HepG2 (cell line): ENCODE data around the gene LCA5. TPM values are rescaled to one million over a fixed set of nuclear protein-coding genes. Genes with fewer than 3 reads are reported as not detected.

ENCODE experiments used
- ATM ChIP-seq: fragments of 450-650 bp; IDR thresholded peaks from 2 replicates; pipeline ENCODE4 v1.7.1; 2017; ENCODE audit warnings: mild to moderate bottlenecking, borderline replicate concordance
- BCL3 ChIP-seq: sonication (generic); formaldehyde crosslinking; IDR thresholded peaks from 2 replicates; pipeline ENCODE4 v1.5.1; 2020; ENCODE audit warnings: mild to moderate bottlenecking, missing genetic modification reagents, moderate library complexity
- CREM ChIP-seq, 2 experiments: sonication (generic) in 1 of 2; formaldehyde crosslinking in 1 of 2; IDR thresholded peaks; 2 replicates each; pipeline versions ENCODE4 v1.4.0 to v1.6.1; 2016 to 2020; ENCODE audit warnings: antibody characterized with exemption in 1 of 2, mild to moderate bottlenecking in 1 of 2, missing genetic modification reagents in 1 of 2
- ELF3 ChIP-seq: IDR thresholded peaks from 2 replicates; pipeline ENCODE4 v1.6.1; 2016; ENCODE audit warnings: missing genetic modification reagents, missing compliant biosample characterization
- GABPA ChIP-seq, 2 experiments: IDR thresholded peaks; 2 replicates each; pipeline ENCODE4 v1.6.1; 2011 to 2016; ENCODE audit warnings: low read depth in 2 of 2, low read length in 1 of 2, missing biosample characterization in 1 of 2, missing genetic modification characterization in 1 of 2
- GATAD1 ChIP-seq: IDR thresholded peaks from 2 replicates; pipeline ENCODE4 v1.6.1; 2016; ENCODE audit warnings: missing genetic modification reagents, missing compliant biosample characterization
- HNRNPK ChIP-seq: fragments of 200-400 bp; formaldehyde crosslinking; IDR thresholded peaks from 2 replicates; pipeline ENCODE4 v1.6.1; 2018; ENCODE audit warnings: low read length, low read depth, moderate library complexity, mild to moderate bottlenecking; ENCODE audit not compliant: poor library complexity, severe bottlenecking
- JUN ChIP-seq: sonication (generic); formaldehyde crosslinking; IDR thresholded peaks from 2 replicates; pipeline ENCODE4 v1.4.0; 2020; ENCODE audit warnings: mild to moderate bottlenecking, missing genetic modification reagents
- JUNB ChIP-seq: sonication (generic); formaldehyde crosslinking; IDR thresholded peaks from 2 replicates; pipeline ENCODE4 v1.8.0; 2022; ENCODE audit warnings: missing genetic modification reagents, mild to moderate bottlenecking, borderline replicate concordance
- MAFK ChIP-seq, 2 experiments: IDR thresholded peaks in 1 of 2; conservative IDR thresholded peaks in 1 of 2; 2 replicates each; pipeline ENCODE4 v1.6.1; 2011; ENCODE audit warnings: improper control_type of control experiment in 2 of 2, low read length in 2 of 2
- PPARG ChIP-seq: conservative IDR thresholded peaks from 2 replicates; pipeline ENCODE4 v1.6.1; 2016; ENCODE audit warnings: missing biosample characterization, missing genetic modification reagents
- SCMH1 ChIP-seq: sonication (generic); formaldehyde crosslinking; IDR thresholded peaks from 2 replicates; pipeline ENCODE4 v1.9.0; 2021; ENCODE audit warnings: missing genetic modification reagents, mild to moderate bottlenecking, borderline replicate concordance
- ZBTB1 ChIP-seq: sonication (generic); formaldehyde crosslinking; IDR thresholded peaks from 2 replicates; pipeline ENCODE4 v1.4.0; 2020; ENCODE audit warnings: missing genetic modification reagents, borderline replicate concordance
- ZMYM3 ChIP-seq: sonication (generic); formaldehyde crosslinking; IDR thresholded peaks from 2 replicates; pipeline ENCODE4 v1.5.1; 2020; ENCODE audit warnings: mild to moderate bottlenecking, missing genetic modification reagents
- ZNF33A ChIP-seq: sonication (generic); formaldehyde crosslinking; IDR thresholded peaks from 2 replicates; pipeline ENCODE4 v1.5.1; 2020; ENCODE audit warnings: missing genetic modification reagents, mild to moderate bottlenecking, moderate library complexity, borderline replicate concordance
- polyA plus RNA-seq, 8 experiments: library from polyadenylated mRNA; depleted of rRNA in 3 of 8; stranded (reverse) in 7 of 8; unstranded in 1 of 8; fragments of >200 nt; fragmentation: Illumina TruSeq in 4 of 8; extraction: Trizol in 4 of 8; gene quantifications; 2 replicates each; pipeline versions ENCODE4 v1.2.1 to v1.2.3, GENCODE V29; 2011 to 2016; ENCODE audit warnings: low read depth in 4 of 8, missing spikeins in 1 of 8, mixed read lengths in 1 of 8; ENCODE audit not compliant: insufficient read depth in 1 of 8
- total RNA-seq, 5 experiments: library from RNA; depleted of rRNA; stranded (reverse); fragments of >200 nt; fragmentation: Illumina TruSeq; extraction: Trizol; gene quantifications; 2 replicates each; pipeline ENCODE4 v1.2.3, GENCODE V29; 2016; ENCODE audit warnings: low read depth in 1 of 5
- TF ChIP-seq, protein P1 (sequence below): sonication (generic); formaldehyde crosslinking; IDR thresholded peaks from 2 replicates; pipeline ENCODE4 v1.4.0; 2020; ENCODE audit warnings: mild to moderate bottlenecking, missing genetic modification reagents
- TF ChIP-seq, protein P2 (sequence below): sonication (generic); formaldehyde crosslinking; IDR thresholded peaks from 2 replicates; pipeline ENCODE4 v1.8.1; 2023; ENCODE audit warnings: mild to moderate bottlenecking, missing genetic modification reagents
- TF ChIP-seq, protein P3 (sequence below): IDR thresholded peaks from 2 replicates; pipeline ENCODE4 v1.6.1; 2018; ENCODE audit warnings: missing genetic modification reagents, mild to moderate bottlenecking, missing compliant biosample characterization
- TF ChIP-seq, protein P4 (sequence below): IDR thresholded peaks from 2 replicates; pipeline ENCODE4 v1.6.1; 2016; ENCODE audit warnings: missing compliant biosample characterization, missing genetic modification reagents, borderline replicate concordance

Gene LCA5
- total and polyA plus RNA-seq, 2 of the 13 experiments (the other 11 are each of a cell fraction or from before 2014, with no cell fraction given): 0.84 to 4.6 TPM

GRCh38 chr6:79463621-79464050 is 73.6 kb downstream of the LCA5 start (continued):
- TF ChIP-seq BCL3 (CRISPR knock-in tag) (no peak), CREM (IDR thresholded peaks at IDR 0.05) (peak; percentile 33; the same call in 1 of the 2 replicates), CREM (CRISPR knock-in tag; IDR thresholded peaks at IDR 0.05) (no peak), ZNF33A (no peak), GATAD1 (CRISPR knock-in tag) (peak; percentile 32; the same call in 1 of the 2 replicates), JUN (CRISPR knock-in tag) (0 out of 2 replicates have a peak, but pooled peaks have one; percentile 60), JUNB (CRISPR knock-in tag) (peak; percentile 63; the same call in 1 of the 2 replicates), GABPA (IDR thresholded peaks at IDR 0.05; ENCODE audit: low read depth, low read length) (no peak), GABPA (CRISPR knock-in tag; IDR thresholded peaks at IDR 0.05; ENCODE audit: low read depth) (no peak), ZBTB1 (CRISPR knock-in tag) (no peak), ELF3 (CRISPR knock-in tag) (peak; percentile 53; the same call in 1 of the 2 replicates), ZMYM3 (no peak), PPARG (CRISPR knock-in tag) (0 out of 2 replicates have a peak, but pooled peaks have one; percentile 27), HNRNPK (no peak), MAFK (conservative IDR thresholded peaks at IDR 0.05 in 1 of 2, IDR thresholded peaks at IDR 0.05 in 1 of 2; ENCODE audit: low read length in 2 of 2) (no peak), ATM (no peak), SCMH1 (CRISPR knock-in tag) (no peak)
- TF ChIP-seq, protein P1, sequence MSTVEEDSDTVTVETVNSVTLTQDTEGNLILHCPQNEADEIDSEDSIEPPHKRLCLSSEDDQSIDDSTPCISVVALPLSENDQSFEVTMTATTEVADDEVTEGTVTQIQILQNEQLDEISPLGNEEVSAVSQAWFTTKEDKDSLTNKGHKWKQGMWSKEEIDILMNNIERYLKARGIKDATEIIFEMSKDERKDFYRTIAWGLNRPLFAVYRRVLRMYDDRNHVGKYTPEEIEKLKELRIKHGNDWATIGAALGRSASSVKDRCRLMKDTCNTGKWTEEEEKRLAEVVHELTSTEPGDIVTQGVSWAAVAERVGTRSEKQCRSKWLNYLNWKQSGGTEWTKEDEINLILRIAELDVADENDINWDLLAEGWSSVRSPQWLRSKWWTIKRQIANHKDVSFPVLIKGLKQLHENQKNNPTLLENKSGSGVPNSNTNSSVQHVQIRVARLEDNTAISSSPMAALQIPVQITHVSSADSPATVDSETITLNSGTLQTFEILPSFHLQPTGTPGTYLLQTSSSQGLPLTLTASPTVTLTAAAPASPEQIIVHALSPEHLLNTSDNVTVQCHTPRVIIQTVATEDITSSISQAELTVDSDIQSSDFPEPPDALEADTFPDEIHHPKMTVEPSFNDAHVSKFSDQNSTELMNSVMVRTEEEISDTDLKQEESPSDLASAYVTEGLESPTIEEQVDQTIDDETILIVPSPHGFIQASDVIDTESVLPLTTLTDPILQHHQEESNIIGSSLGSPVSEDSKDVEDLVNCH (CRISPR knock-in tag): no peak
- TF ChIP-seq, protein P2, sequence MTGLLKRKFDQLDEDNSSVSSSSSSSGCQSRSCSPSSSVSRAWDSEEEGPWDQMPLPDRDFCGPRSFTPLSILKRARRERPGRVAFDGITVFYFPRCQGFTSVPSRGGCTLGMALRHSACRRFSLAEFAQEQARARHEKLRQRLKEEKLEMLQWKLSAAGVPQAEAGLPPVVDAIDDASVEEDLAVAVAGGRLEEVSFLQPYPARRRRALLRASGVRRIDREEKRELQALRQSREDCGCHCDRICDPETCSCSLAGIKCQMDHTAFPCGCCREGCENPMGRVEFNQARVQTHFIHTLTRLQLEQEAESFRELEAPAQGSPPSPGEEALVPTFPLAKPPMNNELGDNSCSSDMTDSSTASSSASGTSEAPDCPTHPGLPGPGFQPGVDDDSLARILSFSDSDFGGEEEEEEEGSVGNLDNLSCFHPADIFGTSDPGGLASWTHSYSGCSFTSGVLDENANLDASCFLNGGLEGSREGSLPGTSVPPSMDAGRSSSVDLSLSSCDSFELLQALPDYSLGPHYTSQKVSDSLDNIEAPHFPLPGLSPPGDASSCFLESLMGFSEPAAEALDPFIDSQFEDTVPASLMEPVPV: no peak
- TF ChIP-seq, protein P3, sequence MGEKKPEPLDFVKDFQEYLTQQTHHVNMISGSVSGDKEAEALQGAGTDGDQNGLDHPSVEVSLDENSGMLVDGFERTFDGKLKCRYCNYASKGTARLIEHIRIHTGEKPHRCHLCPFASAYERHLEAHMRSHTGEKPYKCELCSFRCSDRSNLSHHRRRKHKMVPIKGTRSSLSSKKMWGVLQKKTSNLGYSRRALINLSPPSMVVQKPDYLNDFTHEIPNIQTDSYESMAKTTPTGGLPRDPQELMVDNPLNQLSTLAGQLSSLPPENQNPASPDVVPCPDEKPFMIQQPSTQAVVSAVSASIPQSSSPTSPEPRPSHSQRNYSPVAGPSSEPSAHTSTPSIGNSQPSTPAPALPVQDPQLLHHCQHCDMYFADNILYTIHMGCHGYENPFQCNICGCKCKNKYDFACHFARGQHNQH: no peak
- TF ChIP-seq, protein P4, sequence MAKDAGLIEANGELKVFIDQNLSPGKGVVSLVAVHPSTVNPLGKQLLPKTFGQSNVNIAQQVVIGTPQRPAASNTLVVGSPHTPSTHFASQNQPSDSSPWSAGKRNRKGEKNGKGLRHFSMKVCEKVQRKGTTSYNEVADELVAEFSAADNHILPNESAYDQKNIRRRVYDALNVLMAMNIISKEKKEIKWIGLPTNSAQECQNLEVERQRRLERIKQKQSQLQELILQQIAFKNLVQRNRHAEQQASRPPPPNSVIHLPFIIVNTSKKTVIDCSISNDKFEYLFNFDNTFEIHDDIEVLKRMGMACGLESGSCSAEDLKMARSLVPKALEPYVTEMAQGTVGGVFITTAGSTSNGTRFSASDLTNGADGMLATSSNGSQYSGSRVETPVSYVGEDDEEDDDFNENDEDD (CRISPR knock-in tag): no peak
